ENCODE data around the gene RETREG3.
"Not testable (repeated sequence)": the region's sequence is repeated elsewhere in the genome, so short reads cannot be mapped to it uniquely, and the experiment has no call there.

RETREG3 gene

GRCh38 chr17:42559075-42559474, 50.1 kb downstream of the RETREG3 start:
- Mint-ChIP-seq H3K4me3 (no peak overlapping the region), H3K27ac (no peak overlapping the region)
- DNase-seq (ENCODE audit: low spot score) = no peak

GRCh38 chr17:42555961-42556617, 53.1 kb downstream of the RETREG3 start:
- not testable (repeated sequence) for H3K9me3 Mint-ChIP-seq; DNase-seq (ENCODE audit: low spot score); H3K36me3 Mint-ChIP-seq (ENCODE audit: low read depth); H3K27me3 Mint-ChIP-seq (ENCODE audit: low read depth); H3K27ac Mint-ChIP-seq
- Mint-ChIP-seq H3K4me1 (ENCODE audit: low read depth) (peaks cover 15% of the 10 kb centered on the region), H3K4me3 (peak overlapping the region; percentile 91)

More at GRCh38 chr17:42559075-42559474, 50.1 kb downstream of the RETREG3 start:
- Mint-ChIP-seq H3K27me3 (ENCODE audit: low read depth) (no peaks in the 10 kb centered on the region), H3K4me1 (ENCODE audit: low read depth) (peaks cover 28% of the 10 kb centered on the region), H3K36me3 (ENCODE audit: low read depth) (peaks cover 10% of the 10 kb centered on the region), H3K9me3 (no peaks in the 10 kb centered on the region)

- H3K9me3 Mint-ChIP-seq = no peaks in the 10 kb centered on the region
- H3K36me3 Mint-ChIP-seq (ENCODE audit: low read depth) = peaks cover 5% of the 10 kb centered on the region
- peaks cover 14% of the 10 kb centered on the region for H3K4me1 Mint-ChIP-seq (ENCODE audit: low read depth)
- no peaks in the 10 kb centered on the region for H3K27me3 Mint-ChIP-seq (ENCODE audit: low read depth)
- peak overlapping the region; percentile 91 for H3K4me3 Mint-ChIP-seq
- no peak for DNase-seq (ENCODE audit: low spot score)
- H3K27ac Mint-ChIP-seq = peak overlapping the region; percentile 92
Measured at GRCh38 chr17:42555122-42555622, 54.0 kb downstream of the RETREG3 start.

GRCh38 chr17:42554250-42555121, 54.7 kb downstream of the RETREG3 start:
- peak overlapping the region; percentile 92 for H3K27ac Mint-ChIP-seq
- H3K27me3 Mint-ChIP-seq (ENCODE audit: low read depth) = no peaks in the 10 kb centered on the region
- peak; percentile 81 for DNase-seq (ENCODE audit: low spot score)
- H3K4me1 Mint-ChIP-seq (ENCODE audit: low read depth) = peaks cover 14% of the 10 kb centered on the region
- no peaks in the 10 kb centered on the region for H3K9me3 Mint-ChIP-seq
- H3K4me3 Mint-ChIP-seq = peak overlapping the region; percentile 91
- peaks cover 5% of the 10 kb centered on the region for H3K36me3 Mint-ChIP-seq (ENCODE audit: low read depth)

GRCh38 chr17:42553866-42554249, 55.3 kb downstream of the RETREG3 start:
- Mint-ChIP-seq H3K9me3 (no peaks in the 10 kb centered on the region), H3K4me3 (peak overlapping the region; percentile 91), H3K27me3 (ENCODE audit: low read depth) (no peaks in the 10 kb centered on the region), H3K4me1 (ENCODE audit: low read depth) (peaks cover 16% of the 10 kb centered on the region), H3K27ac (peak overlapping the region; percentile 92), H3K36me3 (ENCODE audit: low read depth) (peaks cover 5% of the 10 kb centered on the region)
- no peak for DNase-seq (ENCODE audit: low spot score)

GRCh38 chr17:42553161-42553818, 55.9 kb downstream of the RETREG3 start:
- H3K27ac Mint-ChIP-seq = peak overlapping the region; percentile 63
- H3K4me3 Mint-ChIP-seq = peak overlapping the region; percentile 91
- H3K27me3 Mint-ChIP-seq (ENCODE audit: low read depth) = no peaks in the 10 kb centered on the region
- H3K36me3 Mint-ChIP-seq (ENCODE audit: low read depth) = peaks cover 5% of the 10 kb centered on the region
- H3K9me3 Mint-ChIP-seq = no peaks in the 10 kb centered on the region
- H3K4me1 Mint-ChIP-seq (ENCODE audit: low read depth) = peaks cover 16% of the 10 kb centered on the region
- DNase-seq (ENCODE audit: low spot score) = no peak

- not testable (repeated sequence) for H3K27me3 Mint-ChIP-seq (ENCODE audit: low read depth)
- H3K4me1 Mint-ChIP-seq (ENCODE audit: low read depth) = peaks cover 16% of the 10 kb centered on the region
Measured at GRCh38 chr17:42552736-42553135, 56.4 kb downstream of the RETREG3 start, which contains the start of gene HSD17B1. HSD17B1 (plus strand) TSS chr17:42552923; CDS start chr17:42552934, 11 bp downstream.

GRCh38 chr17:42548993-42549755, 60.0 kb downstream of the RETREG3 start:
- no peak overlapping the region for H3K27ac Mint-ChIP-seq
- no peaks in the 10 kb centered on the region for H3K9me3 Mint-ChIP-seq
- peaks cover 8% of the 10 kb centered on the region for H3K36me3 Mint-ChIP-seq (ENCODE audit: low read depth)
- H3K4me1 Mint-ChIP-seq (ENCODE audit: low read depth) = peaks cover 6% of the 10 kb centered on the region
- H3K27me3 Mint-ChIP-seq (ENCODE audit: low read depth) = no peaks in the 10 kb centered on the region
- peak overlapping the region; percentile 38 for H3K4me3 Mint-ChIP-seq
- no peak for DNase-seq (ENCODE audit: low spot score)

More at GRCh38 chr17:42552736-42553135, 56.4 kb downstream of the RETREG3 start, which contains the start of gene HSD17B1:
- not testable (repeated sequence) for H3K36me3 Mint-ChIP-seq (ENCODE audit: low read depth); H3K9me3 Mint-ChIP-seq; DNase-seq (ENCODE audit: low spot score)
- Mint-ChIP-seq H3K27ac (peak within 1 kb of the TSS; percentile 63), H3K4me3 (peak within 1 kb of the TSS; percentile 91)

- Mint-ChIP-seq H3K36me3 (ENCODE audit: low read depth) (peaks cover 6% of the 10 kb centered on the region), H3K4me3 (peak overlapping the region; percentile 38), H3K27ac (no peak overlapping the region), H3K4me1 (ENCODE audit: low read depth) (peaks cover 6% of the 10 kb centered on the region), H3K27me3 (ENCODE audit: low read depth) (no peaks in the 10 kb centered on the region), H3K9me3 (no peaks in the 10 kb centered on the region)
- DNase-seq (ENCODE audit: low spot score) = peak; percentile 68
Measured at GRCh38 chr17:42548070-42548837, 60.9 kb downstream of the RETREG3 start.

GRCh38 chr17:42547698-42548069, 61.5 kb downstream of the RETREG3 start:
- peak overlapping the region; percentile 9 for H3K4me3 Mint-ChIP-seq
- H3K9me3 Mint-ChIP-seq = no peaks in the 10 kb centered on the region
- peaks cover 5% of the 10 kb centered on the region for H3K36me3 Mint-ChIP-seq (ENCODE audit: low read depth)
- no peaks in the 10 kb centered on the region for H3K27me3 Mint-ChIP-seq (ENCODE audit: low read depth)
- DNase-seq (ENCODE audit: low spot score) = no peak
- peaks cover 6% of the 10 kb centered on the region for H3K4me1 Mint-ChIP-seq (ENCODE audit: low read depth)
- no peak overlapping the region for H3K27ac Mint-ChIP-seq

GRCh38 chr17:42547001-42547461, 62.1 kb downstream of the RETREG3 start:
- no peak overlapping the region for H3K27ac Mint-ChIP-seq
- H3K4me3 Mint-ChIP-seq = no peak overlapping the region
- H3K27me3 Mint-ChIP-seq (ENCODE audit: low read depth) = no peaks in the 10 kb centered on the region

GRCh38 chr17:42545755-42546505, 63.2 kb downstream of the RETREG3 start:
- not testable (repeated sequence) for H3K27ac Mint-ChIP-seq; H3K36me3 Mint-ChIP-seq (ENCODE audit: low read depth); H3K9me3 Mint-ChIP-seq; H3K4me3 Mint-ChIP-seq; DNase-seq (ENCODE audit: low spot score); H3K27me3 Mint-ChIP-seq (ENCODE audit: low read depth)
- peaks cover 12% of the 10 kb centered on the region for H3K4me1 Mint-ChIP-seq (ENCODE audit: low read depth)

More at GRCh38 chr17:42547001-42547461, 62.1 kb downstream of the RETREG3 start:
- no peak for DNase-seq (ENCODE audit: low spot score)
- Mint-ChIP-seq H3K4me1 (ENCODE audit: low read depth) (peaks cover 6% of the 10 kb centered on the region), H3K36me3 (ENCODE audit: low read depth) (peaks cover 5% of the 10 kb centered on the region), H3K9me3 (no peaks in the 10 kb centered on the region)
